Left ventricle myocardium inferior (tissue), 1 donor: ENCODE results near the gene CRYBG1. TPM values are rescaled to one million over a fixed set of nuclear protein-coding genes. Genes with fewer than 3 reads are reported as not detected.

Experiments
- DNase-seq: peaks from one replicate; pipeline ENCODE4 v3.0.0-alpha.2; 2020
- H3K27ac ChIP-seq: fragments of 200-600 bp; replicated peaks from 2 replicates; pipeline ENCODE4 v1.8.0; 2021
- H3K27me3 ChIP-seq: fragments of 200-600 bp; 2 replicates; pipeline ENCODE4 v1.8.0; 2021; ENCODE audit warnings: low read depth
- H3K36me3 ChIP-seq: fragments of 200-600 bp; 2 replicates; pipeline ENCODE4 v1.8.0; 2021
- H3K4me1 ChIP-seq: fragments of 200-600 bp; 2 replicates; pipeline ENCODE4 v1.8.0; 2021
- H3K4me3 ChIP-seq: fragments of 200-600 bp; 2 replicates; pipeline ENCODE4 v1.8.0; 2021; ENCODE audit warnings: mild to moderate bottlenecking, moderate library complexity
- H3K9me3 ChIP-seq: fragments of 200-600 bp; replicated peaks from 2 replicates; pipeline ENCODE4 v1.8.0; 2021
- intact Hi-C: fragments of 100-400 bp; cut with micrococcal nuclease; formaldehyde crosslinking; loops from one replicate; pipeline ENCODE4 v1.11.0; 2022
- total RNA-seq: library from RNA; stranded (reverse); fragmentation: NEBNext Ultra II Directional; extraction: Animal tissue kit (Norgen Biotek cat#: 25700); gene quantifications from one replicate; pipeline ENCODE4 v1.2.1, GENCODE V29; 2021
- TF ChIP-seq, protein P1 (sequence below): fragments of 200-600 bp; IDR thresholded peaks from 2 replicates; pipeline ENCODE4 v1.8.0; 2021; ENCODE audit warnings: antibody characterized with exemption, mild to moderate bottlenecking, borderline replicate concordance
- donor health status: DM: no; HTN: yes; CAD: no; lungs with severe emphysema.

The CRYBG1 gene
- total RNA-seq, 1 donor from 2014 or later: 1.3 TPM

DNA sequence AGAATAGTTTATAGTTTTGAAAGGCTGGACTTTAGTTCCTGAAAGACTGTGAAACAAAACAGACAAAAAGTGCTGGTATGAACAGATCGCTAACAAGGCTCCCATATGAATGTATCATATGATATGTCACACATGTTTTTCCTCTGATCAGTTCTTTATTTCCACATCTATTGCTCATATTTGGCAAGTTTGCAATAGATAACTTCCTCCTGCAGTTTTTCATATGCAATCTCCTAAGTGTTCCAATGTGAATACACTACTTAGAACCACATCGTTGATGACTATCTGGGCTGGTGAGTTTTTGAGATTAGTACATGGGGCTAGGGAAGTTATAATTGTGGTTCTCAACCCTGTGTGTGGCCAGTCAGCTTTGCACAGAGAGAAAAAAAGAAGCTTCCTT lies 23.1 kb downstream of the CRYBG1 start:
- Histone ChIP-seq H3K27ac (no peak overlapping the region), H3K4me1 (no peaks in the 10 kb centered on the region), H3K27me3 (peaks cover 9% of the 10 kb centered on the region), H3K9me3 (no peaks in the 10 kb centered on the region), H3K4me3 (no peak overlapping the region), H3K36me3 (no peaks in the 10 kb centered on the region)
- TF ChIP-seq, protein P1, sequence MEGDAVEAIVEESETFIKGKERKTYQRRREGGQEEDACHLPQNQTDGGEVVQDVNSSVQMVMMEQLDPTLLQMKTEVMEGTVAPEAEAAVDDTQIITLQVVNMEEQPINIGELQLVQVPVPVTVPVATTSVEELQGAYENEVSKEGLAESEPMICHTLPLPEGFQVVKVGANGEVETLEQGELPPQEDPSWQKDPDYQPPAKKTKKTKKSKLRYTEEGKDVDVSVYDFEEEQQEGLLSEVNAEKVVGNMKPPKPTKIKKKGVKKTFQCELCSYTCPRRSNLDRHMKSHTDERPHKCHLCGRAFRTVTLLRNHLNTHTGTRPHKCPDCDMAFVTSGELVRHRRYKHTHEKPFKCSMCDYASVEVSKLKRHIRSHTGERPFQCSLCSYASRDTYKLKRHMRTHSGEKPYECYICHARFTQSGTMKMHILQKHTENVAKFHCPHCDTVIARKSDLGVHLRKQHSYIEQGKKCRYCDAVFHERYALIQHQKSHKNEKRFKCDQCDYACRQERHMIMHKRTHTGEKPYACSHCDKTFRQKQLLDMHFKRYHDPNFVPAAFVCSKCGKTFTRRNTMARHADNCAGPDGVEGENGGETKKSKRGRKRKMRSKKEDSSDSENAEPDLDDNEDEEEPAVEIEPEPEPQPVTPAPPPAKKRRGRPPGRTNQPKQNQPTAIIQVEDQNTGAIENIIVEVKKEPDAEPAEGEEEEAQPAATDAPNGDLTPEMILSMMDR: no peak
- no peak for DNase-seq
- intact Hi-C loops: no loop called here

DNA sequence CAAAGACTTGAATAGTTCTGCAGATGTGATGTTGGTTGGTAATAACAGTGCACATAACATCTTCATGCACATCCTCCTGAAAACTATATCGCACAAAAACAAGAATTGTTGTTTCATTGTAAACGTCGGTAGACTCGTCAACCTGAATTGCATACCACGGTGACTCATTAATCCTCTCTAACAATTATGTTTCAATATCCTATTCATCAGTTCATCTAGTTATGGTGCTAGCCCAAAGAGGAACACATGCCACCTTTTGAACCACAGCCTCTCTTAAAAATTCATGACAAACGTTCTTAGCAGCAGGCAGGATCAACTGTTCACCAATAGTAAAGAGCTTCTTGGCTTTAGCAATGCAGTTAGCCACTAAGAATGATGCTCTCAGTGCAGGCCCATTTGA lies 25.0 kb downstream of the CRYBG1 start:
- H3K27me3 ChIP-seq: peaks cover 6% of the 10 kb centered on the region
- intact Hi-C loops: no loop called here
- no peaks in the 10 kb centered on the region for H3K9me3 ChIP-seq
- H3K4me1 ChIP-seq: no peaks in the 10 kb centered on the region
- DNase-seq: no peak
- no peaks in the 10 kb centered on the region for H3K36me3 ChIP-seq
- no peak overlapping the region for H3K4me3 ChIP-seq
- TF ChIP-seq, protein P1: no peak
- no peak overlapping the region for H3K27ac ChIP-seq

DNA sequence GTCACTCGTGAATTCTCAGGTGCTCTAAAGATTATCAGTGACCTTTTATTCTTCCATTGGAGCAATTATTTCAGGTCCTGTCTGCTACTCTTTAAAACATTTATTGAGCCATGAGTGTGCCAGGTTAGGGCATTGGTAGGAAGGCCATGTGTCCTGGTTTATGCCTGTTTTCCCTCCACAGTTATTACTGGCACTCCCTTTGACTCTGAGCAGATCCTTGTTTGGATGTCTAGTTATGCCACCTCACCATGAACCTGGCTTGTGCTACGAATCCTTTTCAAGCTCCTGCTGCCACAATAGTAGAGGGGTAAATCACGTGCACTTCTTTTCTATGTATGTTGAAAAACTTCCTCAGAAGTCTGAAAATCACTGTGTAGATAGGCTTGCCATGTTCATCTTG lies 27.4 kb downstream of the CRYBG1 start:
- Histone ChIP-seq H3K4me3 (no peak overlapping the region), H3K27ac (no peak overlapping the region), H3K4me1 (no peaks in the 10 kb centered on the region), H3K36me3 (no peaks in the 10 kb centered on the region), H3K9me3 (no peaks in the 10 kb centered on the region), H3K27me3 (peaks cover 28% of the 10 kb centered on the region)
- no peak for DNase-seq
- intact Hi-C loops: no loop called here
- TF ChIP-seq, protein P1: no peak

DNA sequence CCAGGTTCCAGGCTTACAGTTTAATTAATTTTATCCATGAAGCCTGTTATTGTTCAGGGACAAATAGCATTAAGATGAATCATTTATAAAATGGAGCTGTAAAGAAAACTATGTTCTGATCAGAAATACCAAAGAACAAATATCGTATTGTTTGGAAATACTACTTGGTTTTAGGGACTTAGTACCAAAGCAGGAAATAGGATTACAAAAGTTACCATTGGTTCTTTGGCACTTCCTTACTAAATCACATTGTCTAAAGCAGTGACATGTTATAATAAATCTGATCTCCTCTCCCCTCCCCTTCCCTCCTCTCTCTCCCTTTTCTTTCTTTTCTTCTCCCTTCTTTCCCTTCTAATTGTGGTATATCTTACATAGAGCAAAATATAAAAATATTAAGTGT lies 29.6 kb downstream of the CRYBG1 start:
- H3K9me3 ChIP-seq: no peaks in the 10 kb centered on the region
- no peak overlapping the region for H3K27ac ChIP-seq
- H3K4me3 ChIP-seq: no peak overlapping the region
- no peaks in the 10 kb centered on the region for H3K36me3 ChIP-seq
- TF ChIP-seq, protein P1: no peak
- no peak for DNase-seq
- H3K4me1 ChIP-seq: no peaks in the 10 kb centered on the region
- H3K27me3 ChIP-seq: peaks cover 50% of the 10 kb centered on the region
- intact Hi-C loops: no loop called here

DNA sequence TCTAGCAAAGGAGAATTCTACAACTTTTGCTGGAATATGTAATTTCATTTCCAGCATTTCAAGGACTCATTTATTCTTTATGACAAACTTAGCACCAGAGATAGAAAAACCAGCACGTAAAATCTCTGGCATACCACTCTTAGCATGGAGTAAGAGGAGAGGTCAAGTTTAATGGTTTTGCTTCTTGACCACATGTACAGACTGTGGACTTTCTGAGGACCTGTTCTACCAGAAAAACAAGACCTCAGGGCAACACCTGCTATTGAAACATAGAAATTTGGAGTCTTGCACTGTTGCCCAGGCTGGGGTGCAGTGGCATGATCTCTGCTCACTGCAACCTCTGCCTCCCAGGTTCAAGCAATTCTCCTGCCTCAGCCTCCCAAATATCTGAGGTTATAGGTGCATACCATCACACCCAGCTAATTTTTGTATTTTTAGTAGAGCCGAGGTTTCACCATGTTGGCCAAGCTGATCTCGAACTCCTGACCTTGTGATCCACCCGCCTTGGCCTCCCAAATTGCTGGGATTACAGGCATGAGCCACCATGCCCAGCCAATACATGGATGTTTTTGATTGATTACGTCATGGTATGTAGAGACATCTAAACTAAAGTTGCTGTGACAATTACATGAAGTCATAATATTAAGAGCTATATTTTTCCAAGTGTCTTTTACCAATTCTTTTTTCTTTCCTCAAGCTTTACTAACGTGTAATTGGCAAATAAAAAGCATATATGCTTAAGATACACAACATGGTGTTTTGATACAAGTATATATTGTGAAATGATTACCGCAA lies 36.1 kb downstream of the CRYBG1 start:
- Histone ChIP-seq H3K4me1 (no peaks in the 10 kb centered on the region), H3K9me3 (no peaks in the 10 kb centered on the region), H3K27me3 (peaks cover 64% of the 10 kb centered on the region), H3K27ac (no peak overlapping the region), H3K4me3 (no peak overlapping the region), H3K36me3 (no peaks in the 10 kb centered on the region)
- intact Hi-C loops: no loop called here
- DNase-seq: no peak
- TF ChIP-seq, protein P1: no peak
